SKM-1 treated with dmso at 0.1 percent for 144 hours (cell line): ENCODE measurements around the gene SOCS2.
"Not testable (repeated sequence)": the region's sequence is repeated elsewhere in the genome, so short reads cannot be mapped to it uniquely, and the experiment has no call there.

Experiments used
- DNase-seq: peaks from one replicate; lab custom pipeline; 2025; ENCODE audit not compliant: unreplicated experiment; lab: John Stamatoyannopoulos, UW

SOCS2 gene

DNA sequence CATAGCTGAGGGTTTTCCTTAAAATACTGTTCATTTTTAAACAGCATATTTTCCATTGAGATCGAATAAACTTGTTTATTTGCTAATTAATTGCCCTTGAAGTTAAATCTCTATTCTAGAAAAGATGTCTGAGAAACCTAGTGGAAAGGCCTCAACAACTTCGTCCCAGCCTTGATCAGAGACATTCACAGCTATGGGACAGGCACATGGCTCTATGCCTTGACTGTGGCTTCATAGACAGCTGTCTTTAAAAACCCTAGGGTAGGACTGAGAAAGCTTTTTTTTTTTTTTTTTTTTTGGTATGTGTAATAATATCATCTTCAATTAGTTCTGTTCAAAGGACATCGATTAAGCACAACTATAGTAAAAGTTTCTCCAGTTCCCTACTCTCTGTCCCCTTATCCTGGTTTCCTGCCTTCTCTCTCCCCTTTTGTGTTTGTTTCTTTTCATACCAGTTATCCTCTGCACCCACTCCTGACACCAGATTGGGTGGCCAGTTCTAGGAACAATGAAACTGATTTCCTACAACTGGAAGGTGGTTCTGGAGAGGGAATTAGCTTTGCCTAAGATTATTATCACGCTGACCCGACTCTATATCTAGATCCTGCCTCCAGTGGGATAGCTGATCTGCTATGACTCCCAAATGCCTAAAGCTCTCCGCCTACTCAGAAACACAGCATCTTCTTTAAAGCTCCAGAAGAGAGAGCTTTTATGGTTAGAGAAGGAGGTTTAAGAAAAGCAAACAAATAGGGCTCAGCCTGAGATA lies 20.3 kb downstream of the SOCS2 start:
- DNase-seq: no peak

DNA sequence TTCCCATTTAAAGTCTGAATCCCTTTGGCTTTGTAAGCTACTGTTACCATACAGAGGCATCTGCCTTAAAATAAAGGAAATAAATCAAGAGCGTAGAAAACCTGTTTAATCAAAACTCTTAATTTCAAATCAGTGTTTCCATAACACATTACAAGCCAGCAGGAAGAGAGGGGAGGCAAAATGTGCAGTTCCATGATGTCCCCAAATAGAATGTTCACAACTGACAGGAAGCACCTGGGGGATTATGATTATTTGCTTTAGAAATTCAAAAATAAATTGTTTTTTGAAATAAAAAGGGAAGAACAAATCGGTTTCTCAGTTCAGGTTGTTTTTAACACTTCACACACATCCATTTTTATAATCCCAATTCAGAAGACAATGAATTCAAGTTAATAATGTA lies 21.4 kb downstream of the SOCS2 start:
- DNase-seq: no peak

DNA sequence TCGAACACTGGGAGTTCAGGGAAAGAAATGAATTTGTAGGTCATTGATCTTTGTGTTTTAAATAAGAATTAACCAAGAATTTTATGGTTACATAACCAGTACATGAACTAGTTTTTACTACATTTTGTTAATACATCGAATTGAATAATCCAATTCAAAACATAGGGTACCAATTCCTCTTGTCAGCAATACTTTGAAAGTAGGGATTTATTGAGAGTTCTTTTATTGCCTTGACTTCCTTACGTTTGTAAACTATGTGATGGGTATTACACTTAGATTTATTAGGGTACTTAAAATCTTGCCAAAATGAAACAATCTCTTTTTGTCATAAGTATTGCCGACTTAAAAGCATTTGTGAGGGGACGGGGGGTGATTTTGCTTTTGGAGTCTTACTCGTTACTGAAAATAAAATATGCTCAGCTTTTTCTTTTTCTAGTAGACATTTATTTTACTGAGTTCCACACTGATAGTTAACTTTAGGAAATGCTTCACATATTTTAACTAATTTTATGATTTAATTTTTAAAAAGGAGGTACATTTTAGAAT lies 22.4 kb downstream of the SOCS2 start:
- DNase-seq: no peak

DNA sequence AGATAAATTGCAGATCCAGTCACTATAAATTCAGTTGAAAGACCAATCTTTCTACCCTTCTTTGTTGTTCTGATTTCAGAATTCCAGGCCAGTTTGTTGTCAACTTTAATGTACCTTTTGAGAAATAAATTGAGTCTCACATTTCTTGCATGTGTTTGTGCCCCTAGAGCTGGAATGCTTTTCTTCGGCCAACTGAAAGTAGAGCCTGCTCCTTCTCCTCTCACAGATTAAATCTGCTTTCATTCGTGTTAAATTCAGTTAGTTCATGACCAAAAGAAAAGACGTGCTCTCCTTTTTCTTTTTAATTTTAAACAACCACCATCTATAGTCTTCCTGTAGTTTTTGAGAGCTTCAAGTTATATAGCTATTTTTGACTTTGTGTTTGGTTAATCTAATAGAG lies 22.9 kb downstream of the SOCS2 start:
- no peak for DNase-seq

DNA sequence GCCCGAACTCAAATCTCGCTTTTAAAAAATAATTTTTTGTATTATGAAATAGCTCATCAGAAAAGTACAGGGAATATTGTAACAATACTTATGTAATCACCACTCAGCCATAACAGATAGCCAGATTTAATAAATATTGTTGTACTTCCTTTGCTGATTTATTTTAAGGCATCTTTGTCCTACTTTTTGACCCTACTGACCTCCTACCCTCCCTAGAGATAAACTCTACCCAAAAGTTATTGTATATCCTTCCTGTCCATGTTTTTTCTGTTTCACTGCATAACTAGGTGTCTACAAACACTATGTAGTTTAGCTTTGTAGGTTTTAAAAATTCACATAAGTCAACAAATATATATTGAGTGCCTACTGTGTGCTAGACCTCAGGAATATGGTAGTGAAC lies 25.1 kb downstream of the SOCS2 start:
- no peak for DNase-seq

DNA sequence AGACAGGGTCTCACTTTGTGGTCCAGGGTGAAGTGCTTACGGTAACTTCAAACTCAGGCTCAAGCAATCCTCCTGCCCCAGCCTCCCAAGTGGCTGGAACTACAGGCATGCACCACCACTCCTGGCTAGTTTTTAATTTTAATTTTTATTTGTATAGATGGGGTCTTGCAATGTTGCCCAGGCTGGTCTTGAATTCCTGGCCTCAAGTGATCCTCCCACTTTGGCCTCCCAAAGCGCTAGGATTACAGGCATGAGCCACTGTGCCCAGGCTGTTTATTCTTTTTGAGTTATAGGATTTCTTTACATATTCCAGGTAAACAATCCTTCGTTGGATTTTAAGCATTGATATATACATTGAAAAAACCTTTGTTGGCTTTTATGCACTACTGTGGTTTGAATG lies 26.7 kb downstream of the SOCS2 start:
- no peak for DNase-seq

DNA sequence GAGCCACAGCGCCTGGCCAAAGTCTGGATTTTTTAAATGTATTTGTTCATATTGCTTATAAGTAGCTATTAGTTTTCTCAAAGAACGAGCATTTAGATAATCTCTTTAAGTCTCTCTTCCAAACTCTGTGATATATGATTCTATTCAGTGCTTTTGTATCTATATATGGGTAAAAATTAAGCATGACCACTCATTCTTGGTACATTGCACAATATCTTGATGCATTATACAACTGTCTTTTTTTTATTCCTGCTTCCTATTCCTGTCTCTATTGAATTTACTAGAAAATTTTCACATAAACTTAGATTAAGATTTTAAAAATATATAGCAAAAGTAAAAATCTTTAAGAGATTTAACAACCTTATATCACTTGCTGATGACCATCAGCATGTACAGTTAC lies 29.1 kb downstream of the SOCS2 start:
- DNase-seq: no peak

DNA sequence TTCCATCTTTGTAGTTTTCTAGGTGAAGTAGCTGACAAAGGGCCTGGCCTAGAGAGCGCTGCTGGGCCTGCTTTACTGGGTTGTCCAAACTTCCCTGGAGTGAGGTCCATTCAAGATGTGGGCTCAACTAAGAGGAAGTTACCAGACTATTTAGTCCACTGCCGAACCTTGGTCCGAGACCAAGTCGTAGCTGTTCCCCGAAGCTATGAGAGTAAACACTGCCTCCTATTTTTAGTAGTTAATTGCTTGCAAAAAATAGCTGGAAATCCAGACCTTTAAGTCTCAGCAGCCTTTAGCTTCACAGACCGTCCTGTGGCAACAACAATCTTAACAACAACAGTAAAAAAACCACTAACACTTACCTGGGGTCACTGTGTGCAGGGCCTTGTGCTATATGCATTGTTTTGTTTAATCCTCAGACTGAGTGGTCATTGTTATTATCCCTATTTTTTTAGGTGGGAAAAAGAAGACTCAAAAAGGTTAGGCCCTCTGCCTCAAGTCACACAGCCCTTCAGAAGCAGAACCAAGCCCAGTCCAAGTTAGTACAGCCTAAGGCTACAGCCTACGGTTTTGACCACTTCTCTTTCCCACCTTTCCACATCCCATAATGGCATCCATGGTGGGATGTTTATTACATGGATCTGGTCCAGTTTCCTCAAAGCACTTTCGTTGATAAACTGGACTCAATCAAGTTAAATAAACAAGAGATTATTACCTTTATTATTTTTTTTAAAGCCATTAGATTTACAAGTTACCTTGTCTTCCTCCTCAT lies 30.6 kb downstream of the SOCS2 start:
- no peak for DNase-seq

DNA sequence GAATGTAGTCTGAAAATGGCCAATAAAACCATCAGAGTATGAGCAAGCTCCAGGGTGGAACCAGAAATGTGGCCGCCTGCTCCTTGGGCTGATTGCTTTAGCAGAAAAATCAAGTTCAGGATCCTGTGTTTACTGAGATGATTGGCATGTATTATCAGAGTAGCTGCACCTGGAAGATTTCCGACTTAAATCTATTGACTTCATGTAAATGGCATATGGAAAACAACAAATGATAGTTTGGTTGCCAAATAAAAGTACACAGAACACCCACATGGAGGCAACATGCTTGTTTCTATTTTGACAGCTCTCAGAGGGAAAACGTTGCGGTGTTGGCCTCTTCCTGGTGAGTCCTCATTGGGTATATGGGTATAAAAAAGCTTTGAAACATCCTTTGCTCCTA lies 31.3 kb downstream of the SOCS2 start:
- no peak for DNase-seq

DNA sequence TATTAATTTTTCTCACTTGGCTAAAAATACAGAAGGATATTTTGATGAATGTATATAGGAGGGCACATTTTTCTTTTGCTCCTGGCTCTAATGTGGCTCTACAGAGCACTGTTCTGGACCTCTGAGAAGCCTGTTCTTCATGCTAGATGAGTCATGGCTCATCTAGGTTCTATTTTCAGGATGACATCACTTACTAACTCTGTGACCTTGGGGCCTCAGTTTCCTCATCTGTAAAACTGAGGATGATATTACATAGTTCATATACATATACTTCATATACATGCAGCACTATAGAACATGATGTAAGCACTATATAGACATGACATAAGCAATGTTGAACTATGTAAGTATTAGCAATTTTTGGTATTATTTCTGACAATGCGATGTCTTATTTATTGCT lies 35.8 kb downstream of the SOCS2 start:
- no peak for DNase-seq

DNA sequence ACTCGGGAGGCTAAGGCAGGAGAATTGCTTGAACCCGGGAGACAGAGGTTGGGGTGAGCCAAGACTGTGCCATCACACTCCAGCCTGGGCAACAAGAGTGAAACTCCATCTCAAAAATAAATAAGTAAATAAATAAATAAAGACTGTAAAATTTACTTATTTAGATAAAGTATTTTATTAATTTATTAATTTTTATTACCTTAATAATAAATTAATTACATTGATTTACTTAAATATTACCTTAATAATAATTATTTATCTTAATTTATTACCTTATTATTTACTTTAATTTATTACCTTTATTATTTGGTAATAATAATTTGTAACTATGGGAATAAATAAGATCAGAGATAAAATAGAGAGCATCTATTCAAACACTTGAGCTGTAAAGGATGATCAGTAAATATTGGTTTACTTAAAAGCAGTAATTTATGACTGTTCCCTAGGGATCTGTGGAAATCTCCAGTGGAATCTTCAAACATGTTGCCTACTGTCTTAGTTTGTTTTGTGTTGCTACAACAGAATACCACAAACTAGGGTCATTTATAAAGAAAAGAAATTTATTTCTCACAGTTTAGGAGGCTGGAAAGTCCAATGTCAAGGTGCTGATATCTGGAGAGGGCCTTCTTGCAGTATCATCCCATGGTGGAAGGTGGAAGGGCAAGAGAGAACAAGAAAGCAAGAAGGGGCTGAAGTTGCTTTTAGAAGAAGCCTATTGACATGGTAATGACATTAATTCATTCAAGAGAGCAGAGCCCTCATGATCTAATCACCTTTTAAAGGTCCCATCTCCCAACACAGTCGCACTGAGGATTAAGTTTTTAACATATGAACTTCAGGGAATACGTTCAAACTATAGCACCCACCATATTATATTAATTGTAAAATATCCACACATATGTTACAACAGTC lies 37.1 kb downstream of the SOCS2 start:
- DNase-seq: no peak

DNA sequence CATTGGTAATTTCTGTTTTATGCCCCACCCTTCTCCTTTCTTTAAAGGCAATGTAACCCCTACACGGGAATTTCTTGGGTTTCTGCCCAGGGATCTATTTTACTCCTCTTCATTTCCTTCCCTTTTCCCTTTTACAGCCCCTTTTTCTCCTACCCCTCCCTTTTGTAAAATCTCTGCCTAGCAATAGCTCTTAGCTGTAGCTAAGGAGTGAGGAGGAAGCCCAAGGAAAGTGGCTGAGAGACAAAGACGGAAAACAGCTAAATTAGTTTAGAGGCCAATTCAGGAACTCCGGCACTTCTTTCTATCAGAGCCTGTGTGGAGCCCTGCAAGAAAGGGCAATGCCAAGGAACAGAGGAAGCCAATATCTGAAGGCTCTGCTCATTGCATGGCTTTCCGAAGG lies 40.3 kb downstream of the SOCS2 start:
- DNase-seq: no peak

DNA sequence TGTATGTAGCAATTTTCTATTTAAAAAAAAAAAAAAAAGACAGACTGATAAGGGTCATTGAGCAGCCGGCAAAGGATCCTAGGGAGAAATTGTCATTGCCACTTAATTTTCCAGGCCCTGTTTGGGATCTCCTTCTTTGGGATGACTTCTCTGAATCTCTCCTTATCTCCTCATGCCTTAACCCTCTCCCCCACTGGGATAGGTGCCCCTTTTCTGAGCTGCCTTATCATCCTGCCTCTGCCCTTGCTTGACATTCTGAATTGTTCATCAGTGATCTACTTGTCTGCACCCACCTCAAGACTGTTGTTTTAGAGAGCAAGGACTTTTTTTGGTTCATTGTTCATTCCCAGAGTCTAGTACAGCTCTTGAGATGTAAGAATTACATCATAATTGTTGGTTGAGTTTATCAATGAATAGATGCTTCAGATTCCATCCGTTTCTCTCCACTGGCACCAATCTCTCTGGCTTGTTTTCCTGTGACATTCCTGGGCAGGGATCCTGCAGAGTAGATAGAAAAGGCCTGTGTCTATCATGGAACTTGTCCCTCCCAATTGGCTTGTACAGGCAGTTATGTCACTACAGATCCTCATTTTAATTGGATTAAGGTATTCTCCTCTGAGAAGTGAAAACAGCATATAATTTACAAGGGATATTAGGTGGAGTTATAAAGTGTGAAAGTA lies 42.6 kb downstream of the SOCS2 start:
- DNase-seq: no peak

DNA sequence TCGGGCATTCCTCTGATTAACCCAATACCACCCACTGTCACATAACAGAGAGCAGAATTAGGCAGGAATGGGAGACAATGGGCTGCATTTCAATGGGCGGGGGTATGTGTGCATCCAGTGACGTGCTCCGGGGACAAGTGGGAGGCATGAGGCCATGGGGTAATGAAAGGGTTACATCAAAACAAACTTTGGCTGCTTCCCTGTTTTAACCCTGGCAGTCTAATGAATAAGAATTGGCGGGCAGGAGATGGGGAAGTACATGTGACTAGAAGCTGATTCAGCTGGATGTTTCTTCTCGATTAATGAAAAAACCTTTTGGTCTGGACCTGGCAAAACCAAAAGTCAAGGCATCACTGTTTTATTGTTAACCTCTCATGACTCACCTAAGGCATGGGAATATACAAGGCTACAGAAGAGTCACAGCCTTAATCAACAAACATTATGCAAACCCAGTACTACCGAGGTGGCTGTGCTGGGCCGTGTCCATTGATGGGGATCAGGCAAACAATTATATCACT lies 44.2 kb downstream of the SOCS2 start:
- DNase-seq: no peak

DNA sequence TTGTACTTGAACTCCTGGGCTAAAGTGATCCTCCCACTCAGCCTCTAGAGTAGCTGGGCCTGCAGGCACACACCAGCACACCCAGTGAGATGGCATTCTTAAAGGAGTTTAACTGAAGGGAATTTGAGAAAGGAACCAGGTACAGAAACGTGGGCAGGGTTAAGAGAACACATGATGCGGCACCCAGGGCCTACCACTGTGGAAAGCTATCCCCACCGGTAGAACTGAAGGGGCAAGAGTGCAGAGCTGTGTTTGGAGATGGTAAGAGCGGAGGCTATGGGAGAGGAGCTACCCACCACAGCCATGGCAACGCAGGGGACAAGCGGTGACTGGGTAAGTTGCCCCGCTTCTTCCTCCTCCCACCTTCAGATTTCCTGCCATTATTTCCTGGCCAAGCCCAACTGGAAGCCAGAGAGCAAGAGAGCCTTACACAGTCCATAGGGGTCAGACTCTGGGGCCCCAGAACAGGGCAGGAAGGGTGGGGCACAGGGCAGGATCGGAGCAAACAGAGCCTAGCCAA lies 46.5 kb downstream of the SOCS2 start:
- DNase-seq: no peak

DNA sequence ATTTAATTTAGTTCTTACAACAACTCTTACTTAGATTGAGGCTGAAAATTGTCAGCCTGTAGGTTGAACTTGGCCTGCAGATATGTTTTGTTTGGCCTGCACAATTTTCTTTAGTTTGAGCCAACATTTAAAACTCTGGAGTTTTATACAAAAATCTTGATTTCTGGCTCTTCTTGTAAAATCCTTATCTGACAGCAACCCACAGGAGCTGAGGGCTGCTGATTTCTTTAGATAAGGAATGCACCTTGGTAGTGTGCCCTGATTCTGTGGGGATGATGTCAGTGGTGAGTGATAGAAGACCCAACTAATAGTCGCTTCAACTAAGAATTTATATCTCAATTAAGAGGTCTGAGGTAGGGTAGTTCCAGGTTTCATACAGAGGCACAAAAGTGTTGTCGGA lies 49.5 kb downstream of the SOCS2 start:
- DNase-seq: no peak

DNA sequence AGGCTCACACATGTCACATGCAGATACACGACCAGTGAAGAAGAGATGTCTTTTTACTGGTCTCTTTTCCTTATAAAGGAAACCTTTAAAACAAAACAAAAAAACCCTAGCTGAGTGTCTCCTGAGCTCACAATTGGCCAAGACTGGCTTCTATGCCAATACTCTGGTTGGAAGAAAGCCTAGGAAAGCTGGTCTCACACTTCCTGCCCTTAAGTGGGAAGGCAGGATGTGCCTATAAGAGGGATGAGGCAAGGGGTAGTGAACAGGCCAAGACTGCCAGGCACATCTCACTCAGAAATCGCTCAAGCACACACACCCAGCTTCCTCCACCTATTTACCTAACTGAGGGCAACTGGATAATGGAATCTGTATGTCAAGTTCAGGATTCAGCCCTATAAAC lies 50.0 kb downstream of the SOCS2 start:
- no peak for DNase-seq

DNA sequence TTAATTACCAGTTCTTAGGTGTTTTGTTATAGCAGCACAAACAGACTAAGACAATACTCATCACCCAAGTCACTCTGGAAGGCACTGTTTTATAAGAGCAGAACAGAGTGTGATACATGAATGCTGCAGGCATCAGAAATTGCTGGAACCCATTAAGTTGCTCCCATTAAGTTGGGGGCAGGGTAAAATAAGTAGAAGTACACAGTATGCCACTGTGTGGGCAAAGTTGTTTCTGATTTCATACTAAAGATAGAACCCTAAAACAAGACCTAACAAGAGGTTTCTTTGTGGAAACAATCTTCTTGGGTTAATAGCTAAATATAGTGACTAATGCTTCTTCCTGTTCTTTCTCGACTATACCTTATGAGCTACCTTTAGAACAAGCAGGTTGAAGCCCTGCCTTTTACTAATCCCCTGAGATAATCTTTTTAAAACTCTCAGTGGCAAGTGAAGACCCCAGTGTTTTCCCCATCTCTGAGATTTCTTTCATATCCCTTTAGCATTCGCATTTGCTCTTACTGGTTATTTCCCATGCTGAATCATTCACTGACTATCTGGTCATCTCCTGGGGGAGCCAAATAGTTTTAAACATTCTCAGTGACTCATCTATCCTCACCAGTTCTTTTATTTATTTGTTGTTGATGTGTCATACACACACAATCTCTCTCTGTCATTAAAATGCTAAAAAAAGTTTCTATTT lies 52.3 kb downstream of the SOCS2 start:
- DNase-seq: no peak

DNA sequence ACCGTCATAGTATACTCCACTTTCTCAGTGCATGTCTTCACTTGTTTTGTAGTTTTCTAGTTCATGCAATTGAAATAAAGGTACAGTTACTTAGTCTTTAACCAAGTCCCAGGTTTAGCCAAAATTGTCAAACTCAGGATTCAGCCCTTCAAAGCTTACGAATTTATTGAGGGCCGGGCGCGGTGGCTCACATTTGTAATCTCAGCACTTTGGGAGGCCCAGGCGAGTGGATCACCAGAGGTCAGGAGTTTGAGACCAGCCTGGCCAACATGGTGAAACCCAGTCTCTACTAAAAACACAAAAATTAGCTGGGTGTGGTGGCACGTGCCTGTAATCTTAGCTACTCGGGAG lies 52.8 kb downstream of the SOCS2 start:
- DNase-seq: not testable (repeated sequence)

DNA sequence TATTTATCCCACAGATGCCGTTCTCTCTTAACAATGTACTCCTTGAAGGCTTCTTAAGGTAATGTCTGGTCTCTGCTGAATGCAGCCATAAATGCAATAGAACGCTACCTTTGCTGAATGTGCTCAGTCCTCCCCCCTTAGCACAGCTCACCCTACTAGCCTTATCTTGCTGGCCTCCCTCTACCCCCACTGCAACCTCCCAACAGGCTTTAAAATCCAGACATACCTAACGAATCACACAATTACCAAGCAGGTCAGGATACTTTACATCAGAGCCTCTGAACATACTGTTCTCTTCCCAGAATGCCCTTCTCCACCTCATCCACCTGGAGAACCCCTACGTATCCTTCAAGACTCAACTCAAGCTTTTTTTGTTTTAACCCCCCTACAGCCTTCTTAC lies 53.7 kb downstream of the SOCS2 start:
- no peak for DNase-seq
